Neural crest cell (in vitro differentiated cells): ENCODE measurements around the gene CORO7. TPM values are rescaled to one million over a fixed set of nuclear protein-coding genes. Genes with fewer than 3 reads are reported as not detected.
"Not testable (repeated sequence)": the region's sequence is repeated elsewhere in the genome, so short reads cannot be mapped to it uniquely, and the experiment has no call there.

Experiments used
- DNase-seq: peaks from one replicate; pipeline ENCODE4 v3.0.0; 2021; ENCODE audit warnings: low read depth, mixed read lengths, low spot score
- H3K27ac Mint-ChIP-seq: one replicate; pipeline ENCODE4 v1.8.0; 2021; ENCODE audit warnings: mild to moderate bottlenecking, mixed read lengths; ENCODE audit not compliant: unreplicated experiment
- H3K27me3 Mint-ChIP-seq: 2 replicates; pipeline ENCODE4 v1.8.0; 2021; ENCODE audit warnings: low read depth, mild to moderate bottlenecking, mixed read lengths
- H3K36me3 Mint-ChIP-seq: 2 replicates; pipeline ENCODE4 v1.8.0; 2021; ENCODE audit warnings: low read depth, mild to moderate bottlenecking, mixed read lengths
- H3K4me1 Mint-ChIP-seq: 2 replicates; pipeline ENCODE4 v1.8.0; 2021; ENCODE audit warnings: mixed read lengths
- H3K4me3 Mint-ChIP-seq: one replicate; pipeline ENCODE4 v1.8.0; 2021; ENCODE audit warnings: mild to moderate bottlenecking, mixed read lengths
- H3K9me3 Mint-ChIP-seq: 2 replicates; pipeline ENCODE4 v1.8.0; 2021; ENCODE audit warnings: mixed read lengths
- CTCF ChIP-seq: fragments of 200-600 bp; sonication (generic); conservative IDR thresholded peaks from 2 replicates; pipeline ENCODE4 v1.5.0; 2021; ENCODE audit warnings: antibody characterized with exemption, mild to moderate bottlenecking
- total RNA-seq: library from RNA; stranded (reverse); gene quantifications from 2 replicates; pipeline ENCODE4 v1.2.1, GENCODE V29; 2021

CORO7 gene
- total RNA-seq, 1 donor from 2014 or later = 43.2 TPM

DNA sequence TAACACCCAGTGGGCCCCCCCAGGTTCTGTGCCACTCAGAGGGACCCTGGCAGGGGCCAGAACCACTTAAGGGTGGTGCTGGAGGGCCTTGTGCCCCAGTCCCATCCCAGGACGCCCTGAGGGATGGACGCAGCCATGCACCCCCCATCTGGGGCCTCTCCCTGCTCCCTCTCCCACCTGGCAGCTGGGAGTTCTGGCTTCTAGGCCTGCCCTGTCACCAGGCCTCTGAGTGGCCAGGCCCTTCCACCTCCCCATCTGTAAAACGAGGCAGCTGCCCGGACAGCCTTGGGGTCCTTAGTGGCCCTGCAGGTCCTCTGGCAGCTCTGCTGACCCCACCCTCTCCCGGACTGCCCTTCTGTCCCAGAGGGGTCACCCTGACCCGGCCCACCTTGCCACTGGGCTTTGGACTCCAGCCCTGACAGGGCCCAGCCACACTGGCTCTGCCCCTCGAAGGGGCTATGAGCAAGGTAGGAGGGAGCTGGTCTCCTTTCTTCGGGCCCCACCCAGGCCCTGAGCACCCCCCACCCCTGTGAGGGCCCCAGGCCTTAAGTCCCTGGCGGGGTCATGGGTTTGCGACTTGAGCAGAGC is 77.6 kb downstream of the CORO7 start:
- TF ChIP-seq CTCF = no peak
- no peak overlapping the region for H3K4me3 Mint-ChIP-seq
- peaks cover 4% of the 10 kb centered on the region for H3K27me3 Mint-ChIP-seq
- DNase-seq = no peak
- no peaks in the 10 kb centered on the region for H3K9me3 Mint-ChIP-seq
- peaks cover 5% of the 10 kb centered on the region for H3K36me3 Mint-ChIP-seq
- peaks cover 4% of the 10 kb centered on the region for H3K4me1 Mint-ChIP-seq
- no peak overlapping the region for H3K27ac Mint-ChIP-seq

DNA sequence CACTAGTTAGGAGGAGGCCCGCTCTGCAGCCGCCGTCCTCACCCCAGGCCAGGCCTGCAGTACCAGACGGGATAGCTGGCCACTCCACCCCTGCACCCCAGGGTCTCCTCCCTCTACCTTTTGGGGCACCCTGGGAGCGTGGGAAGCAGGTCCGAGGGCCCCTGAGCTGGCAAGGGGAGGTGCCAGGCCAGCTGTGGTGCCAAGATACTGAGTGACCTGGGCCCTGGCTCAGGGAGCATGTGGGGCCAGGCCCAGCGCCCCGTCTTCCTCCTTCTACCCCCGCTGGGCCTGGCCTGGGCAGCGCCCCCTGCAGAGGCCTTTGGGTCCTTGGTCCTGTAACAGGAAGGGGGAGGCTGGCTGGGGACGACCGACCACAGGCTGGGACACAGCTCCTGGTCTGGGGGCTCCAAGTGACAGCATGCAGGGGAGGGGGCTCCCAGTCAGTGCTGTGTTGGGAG is 78.2 kb downstream of the CORO7 start:
- Mint-ChIP-seq H3K27me3 (no peaks in the 10 kb centered on the region), H3K4me1 (no peaks in the 10 kb centered on the region), H3K9me3 (no peaks in the 10 kb centered on the region), H3K36me3 (peaks cover 4% of the 10 kb centered on the region), H3K4me3 (no peak overlapping the region), H3K27ac (no peak overlapping the region)
- no peak for TF ChIP-seq CTCF
- no peak for DNase-seq

- DNase-seq = no peak
- H3K27ac Mint-ChIP-seq = no peak overlapping the region
- no peak for TF ChIP-seq CTCF
- no peaks in the 10 kb centered on the region for H3K9me3 Mint-ChIP-seq
- no peaks in the 10 kb centered on the region for H3K27me3 Mint-ChIP-seq
- H3K36me3 Mint-ChIP-seq = peaks cover 4% of the 10 kb centered on the region
- H3K4me3 Mint-ChIP-seq = no peak overlapping the region
- H3K4me1 Mint-ChIP-seq = no peaks in the 10 kb centered on the region
Observed at GRCh38 chr16:4337540-4338088, 78.8 kb downstream of the CORO7 start.

DNA sequence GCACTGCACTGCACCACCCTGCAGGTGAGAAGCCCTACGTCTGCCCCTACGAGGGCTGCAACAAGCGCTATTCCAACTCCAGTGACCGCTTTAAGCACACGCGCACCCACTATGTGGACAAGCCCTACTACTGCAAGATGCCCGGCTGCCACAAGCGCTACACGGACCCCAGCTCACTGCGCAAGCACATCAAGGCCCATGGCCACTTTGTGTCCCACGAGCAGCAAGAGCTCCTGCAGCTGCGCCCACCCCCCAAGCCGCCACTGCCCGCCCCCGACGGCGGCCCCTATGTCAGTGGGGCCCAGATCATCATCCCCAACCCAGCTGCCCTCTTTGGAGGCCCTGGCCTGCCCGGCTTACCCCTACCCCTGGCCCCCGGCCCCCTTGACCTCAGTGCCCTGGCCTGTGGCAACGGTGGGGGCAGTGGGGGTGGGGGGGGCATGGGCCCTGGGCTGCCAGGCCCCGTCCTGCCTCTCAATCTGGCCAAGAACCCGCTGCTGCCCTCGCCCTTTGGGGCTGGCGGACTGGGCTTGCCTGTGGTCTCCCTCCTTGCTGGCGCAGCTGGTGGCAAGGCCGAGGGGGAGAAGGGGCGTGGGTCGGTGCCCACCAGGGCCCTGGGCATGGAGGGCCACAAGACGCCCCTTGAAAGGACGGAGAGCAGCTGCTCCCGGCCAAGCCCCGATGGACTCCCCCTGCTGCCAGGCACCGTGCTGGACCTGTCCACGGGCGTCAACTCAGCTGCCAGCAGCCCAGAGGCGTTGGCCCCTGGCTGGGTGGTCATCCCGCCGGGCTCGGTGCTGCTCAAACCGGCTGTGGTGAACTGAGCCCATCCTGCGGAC is 79.5 kb downstream of the CORO7 start:
- TF ChIP-seq CTCF = no peak
- Mint-ChIP-seq H3K4me1 (no peaks in the 10 kb centered on the region), H3K27ac (no peak overlapping the region), H3K27me3 (no peaks in the 10 kb centered on the region), H3K4me3 (no peak overlapping the region), H3K36me3 (peaks cover 4% of the 10 kb centered on the region), H3K9me3 (no peaks in the 10 kb centered on the region)
- DNase-seq = no peak

GRCh38 chr16:4334724-4335495 is 81.5 kb downstream of the CORO7 start:
- H3K27me3 Mint-ChIP-seq = no peaks in the 10 kb centered on the region
- no peak overlapping the region for H3K4me3 Mint-ChIP-seq
- TF ChIP-seq CTCF = no peak
- no peak for DNase-seq
- H3K36me3 Mint-ChIP-seq = peaks cover 4% of the 10 kb centered on the region
- no peaks in the 10 kb centered on the region for H3K9me3 Mint-ChIP-seq
- no peak overlapping the region for H3K27ac Mint-ChIP-seq
- H3K4me1 Mint-ChIP-seq = peaks cover under 1% of the 10 kb centered on the region

GRCh38 chr16:4333714-4334113 is 82.7 kb downstream of the CORO7 start:
- H3K9me3 Mint-ChIP-seq, H3K4me1 Mint-ChIP-seq, DNase-seq, H3K27me3 Mint-ChIP-seq, H3K36me3 Mint-ChIP-seq, H3K4me3 Mint-ChIP-seq, H3K27ac Mint-ChIP-seq: not testable (repeated sequence)
